CD4-positive, alpha-beta T cell (primary cell): Measurements from ENCODE around the gene PSENEN. TPM values are rescaled to one million over a fixed set of nuclear protein-coding genes. Genes with fewer than 3 reads are reported as not detected.

Experiments
- ATAC-seq: fragments of 200-7000 bp; cut with Tn5 transposase; one replicate; pipeline ENCODE4 v1.10.0; 2022; ENCODE audit warnings: mild to moderate bottlenecking; ENCODE audit not compliant: poor library complexity
- CTCF ChIA-PET: fragments of 350-600 bp; sonication (Branson Sonifier 250); formaldehyde crosslinking; loops from one replicate; lab custom pipeline; 2021; ENCODE audit warnings: antibody characterized with exemption, inconsistent platforms; lab: Charles Lee
- POLR2A ChIA-PET: fragments of 350-600 bp; sonication (Branson Sonifier 250); formaldehyde crosslinking; loops from one replicate; lab custom pipeline; 2021; ENCODE audit warnings: antibody characterized with exemption, inconsistent platforms; lab: Charles Lee
- DNase-seq, 14 experiments: peaks; one replicate each; pipeline ENCODE4 v3.0.0-alpha.2; 2013 to 2020; ENCODE audit warnings: mixed read lengths in 2 of 14
- H3K27ac ChIP-seq, 2 donors: one replicate each; pipeline versions ENCODE4 v1.5.1 to v1.7.0; 2013; ENCODE audit warnings: low read length in 2 of 2, low read depth in 1 of 2, mild to moderate bottlenecking in 1 of 2
- H3K27me3 ChIP-seq, 2 experiments: 1 replicate in 1 of 2; 2 replicates in 1 of 2; pipeline versions ENCODE4 v1.6.1 to v1.7.0; 2013; ENCODE audit warnings: low read length in 2 of 2, control low read depth in 1 of 2, mild to moderate bottlenecking in 1 of 2, moderate library complexity in 1 of 2; ENCODE audit not compliant: insufficient read depth in 2 of 2, control insufficient read depth in 1 of 2
- H3K36me3 ChIP-seq: one replicate; pipeline ENCODE4 v1.6.1; 2013; ENCODE audit warnings: low read length, control low read depth; ENCODE audit not compliant: insufficient read depth
- H3K4me1 ChIP-seq: one replicate; pipeline ENCODE4 v1.6.1; 2013; ENCODE audit warnings: low read length, control low read depth; ENCODE audit not compliant: insufficient read depth
- H3K4me3 ChIP-seq: one replicate; pipeline ENCODE4 v1.5.1; 2013; ENCODE audit warnings: mild to moderate bottlenecking, low read length, moderate library complexity
- H3K9me3 ChIP-seq, 2 experiments: 1 replicate in 1 of 2; 2 replicates in 1 of 2; pipeline versions ENCODE4 v1.6.1 to v1.7.0; 2013; ENCODE audit warnings: low read length in 2 of 2, mild to moderate bottlenecking in 2 of 2, control low read depth in 1 of 2, moderate library complexity in 1 of 2; ENCODE audit not compliant: control insufficient read depth in 1 of 2, insufficient read depth in 1 of 2
- H3K27ac Mint-ChIP-seq: one replicate; pipeline ENCODE4 v1.8.0; 2020; ENCODE audit warnings: mixed read lengths
- H3K27me3 Mint-ChIP-seq: one replicate; pipeline ENCODE4 v1.8.0; 2021; ENCODE audit warnings: mixed read lengths
- H3K36me3 Mint-ChIP-seq: one replicate; pipeline ENCODE4 v1.8.0; 2021; ENCODE audit warnings: low read depth, mixed read lengths
- H3K4me1 Mint-ChIP-seq: one replicate; pipeline ENCODE4 v1.8.0; 2021; ENCODE audit warnings: low read depth, mixed read lengths
- H3K4me3 Mint-ChIP-seq: one replicate; pipeline ENCODE4 v1.8.0; 2020; ENCODE audit warnings: mild to moderate bottlenecking, mixed read lengths
- H3K9me3 Mint-ChIP-seq: one replicate; pipeline ENCODE4 v1.8.0; 2020; ENCODE audit warnings: mixed read lengths
- intact Hi-C, 2 experiments: fragments of 100-400 bp; cut with DNase I in 1 of 2; cut with micrococcal nuclease in 1 of 2; formaldehyde crosslinking; loops; one replicate each; pipeline versions ENCODE4 v1.15.1 to v1.9.0; 2023 to 2025; cut with DNase I, micrococcal nuclease
- total RNA-seq, 174 experiments: library from RNA in 2 of 174; stranded (reverse) in 2 of 174; gene quantifications; one replicate each; pipeline ENCODE4 v1.2.3 and lab custom pipeline; 2021 to 2026
- TF ChIP-seq, protein P1 (sequence below): fragments of 200-600 bp; IDR thresholded peaks from one replicate; pipeline ENCODE4 v1.8.0; 2022; ENCODE audit warnings: antibody characterized with exemption, mild to moderate bottlenecking

PSENEN gene
- total RNA-seq, 2 experiments from 2014 or later = 7.3 to 9.4 TPM

GRCh38 chr19:35716801-35717664 lies 28.4 kb upstream of the PSENEN start:
- intact Hi-C loops = loop anchor here (1.0 to 10.0 kb wide), 13 partner anchors 15 to 452 kb away; partner anchors contain the start of genes PROSER3 (in 2 of the 2), PSENEN (in 2 of the 2), U2AF1L4 (in 2 of the 2) and COX6B1 (in 1 of the 2)
- ChIA-PET POLR2A (interaction anchor here (1.4 to 6.3 kb wide), 6 partner anchors 15 to 28 kb away, joined by 6 to 63 read pairs (median 14); partner anchors contain the start of genes IGFLR1, PSENEN and U2AF1L4), CTCF (interaction anchor here (0.6 to 1.0 kb wide), 2 partner anchors 34 to 213 kb away, joined by 3 to 4 read pairs; no protein-coding TSS in a partner anchor)
- ATAC-seq = peak; percentile 85
- Histone ChIP-seq H3K27ac (peak overlapping the region; percentile 73 to 76), H3K27me3 (no peaks in the 10 kb centered on the region), H3K4me3 (peak overlapping the region; percentile 96), H3K4me1 (peaks cover 71% of the 10 kb centered on the region), H3K9me3 (no peaks in the 10 kb centered on the region), H3K36me3 (peaks cover 22% of the 10 kb centered on the region)
- H3K36me3 Mint-ChIP-seq = peaks cover 34% of the 10 kb centered on the region
- H3K4me1 Mint-ChIP-seq = peaks cover 70% of the 10 kb centered on the region
- H3K27ac Mint-ChIP-seq = peak overlapping the region; percentile 89
- H3K4me3 Mint-ChIP-seq = peak overlapping the region; percentile 93
- H3K27me3 Mint-ChIP-seq = no peaks in the 10 kb centered on the region
- TF ChIP-seq, protein P1, sequence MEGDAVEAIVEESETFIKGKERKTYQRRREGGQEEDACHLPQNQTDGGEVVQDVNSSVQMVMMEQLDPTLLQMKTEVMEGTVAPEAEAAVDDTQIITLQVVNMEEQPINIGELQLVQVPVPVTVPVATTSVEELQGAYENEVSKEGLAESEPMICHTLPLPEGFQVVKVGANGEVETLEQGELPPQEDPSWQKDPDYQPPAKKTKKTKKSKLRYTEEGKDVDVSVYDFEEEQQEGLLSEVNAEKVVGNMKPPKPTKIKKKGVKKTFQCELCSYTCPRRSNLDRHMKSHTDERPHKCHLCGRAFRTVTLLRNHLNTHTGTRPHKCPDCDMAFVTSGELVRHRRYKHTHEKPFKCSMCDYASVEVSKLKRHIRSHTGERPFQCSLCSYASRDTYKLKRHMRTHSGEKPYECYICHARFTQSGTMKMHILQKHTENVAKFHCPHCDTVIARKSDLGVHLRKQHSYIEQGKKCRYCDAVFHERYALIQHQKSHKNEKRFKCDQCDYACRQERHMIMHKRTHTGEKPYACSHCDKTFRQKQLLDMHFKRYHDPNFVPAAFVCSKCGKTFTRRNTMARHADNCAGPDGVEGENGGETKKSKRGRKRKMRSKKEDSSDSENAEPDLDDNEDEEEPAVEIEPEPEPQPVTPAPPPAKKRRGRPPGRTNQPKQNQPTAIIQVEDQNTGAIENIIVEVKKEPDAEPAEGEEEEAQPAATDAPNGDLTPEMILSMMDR = peak; percentile 95
- no peaks in the 10 kb centered on the region for H3K9me3 Mint-ChIP-seq
- DNase-seq = peak; percentile 92 to 99 (median 96)

GRCh38 chr19:35717665-35718344 lies 27.6 kb upstream of the PSENEN start, which contains the start of gene KMT2B:
KMT2B (plus strand) TSS chr19:35718003; CDS start chr19:35718019, 16 bp downstream.
- no peaks in the 10 kb centered on the region for H3K27me3 ChIP-seq
- DNase-seq (no peak), ATAC-seq (peak; percentile 28)
- peak within 1 kb of the TSS; percentile 73 to 76 for H3K27ac ChIP-seq
- POLR2A ChIA-PET = interaction anchor here (1.0 to 2.1 kb wide), 10 partner anchors 10 to 397 kb away, joined by 3 to 20 read pairs (median 8); partner anchors contain the start of genes IGFLR1, LIN37, POLR2I and PSENEN
- peak within 1 kb of the TSS; percentile 96 for H3K4me3 ChIP-seq
- TF ChIP-seq, protein P1 = no peak
- Mint-ChIP-seq H3K9me3 (no peaks in the 10 kb centered on the region), H3K27me3 (no peaks in the 10 kb centered on the region), H3K36me3 (peaks cover 42% of the 10 kb centered on the region), H3K4me1 (peaks cover 62% of the 10 kb centered on the region), H3K4me3 (peak within 1 kb of the TSS; percentile 95), H3K27ac (peak within 1 kb of the TSS; percentile 89)
- intact Hi-C loops = loop anchor here (1.0 to 10.0 kb wide), 11 partner anchors 16 to 453 kb away; partner anchors contain the start of genes PROSER3 (in 2 of the 2), PSENEN (in 2 of the 2), U2AF1L4 (in 2 of the 2) and COX6B1 (in 1 of the 2)
- peaks cover 63% of the 10 kb centered on the region for H3K4me1 ChIP-seq
- H3K36me3 ChIP-seq = peaks cover 30% of the 10 kb centered on the region
- CTCF ChIA-PET = no interaction called here
- no peaks in the 10 kb centered on the region for H3K9me3 ChIP-seq
